HepG2 (cell line): ENCODE results near the gene SLC34A3. TPM values are rescaled to one million over a fixed set of nuclear protein-coding genes. Genes with fewer than 3 reads are reported as not detected.

Experiments
- AGO2 ChIP-seq: fragments of 200-400 bp; formaldehyde crosslinking; optimal IDR thresholded peaks from 2 replicates; pipeline ENCODE3; 2017; ENCODE audit warnings: mild to moderate bottlenecking, low read depth, low read length, moderate library complexity
- CSRNP1 ChIP-seq: sonication (generic); formaldehyde crosslinking; IDR thresholded peaks from 2 replicates; pipeline ENCODE4 v1.8.1; 2023; ENCODE audit warnings: mild to moderate bottlenecking, missing genetic modification reagents
- DPF2 ChIP-seq: sonication (generic); formaldehyde crosslinking; IDR thresholded peaks from 2 replicates; pipeline ENCODE4 v1.4.0; 2020; ENCODE audit warnings: mild to moderate bottlenecking, low read depth, missing genetic modification reagents, borderline replicate concordance
- HNRNPUL1 ChIP-seq: fragments of 200-400 bp; formaldehyde crosslinking; IDR thresholded peaks from 2 replicates; pipeline ENCODE4 v1.6.1; 2017; ENCODE audit warnings: low read depth, mild to moderate bottlenecking, low read length, moderate library complexity
- ISL2 ChIP-seq: sonication (generic); formaldehyde crosslinking; IDR thresholded peaks from 2 replicates; pipeline ENCODE4 v1.5.0; 2020; ENCODE audit warnings: missing genetic modification reagents
- ISX ChIP-seq: sonication (generic); formaldehyde crosslinking; conservative IDR thresholded peaks from 2 replicates; pipeline ENCODE4 v1.5.0; 2020; ENCODE audit warnings: missing genetic modification reagents
- PITX1 ChIP-seq: sonication (generic); formaldehyde crosslinking; IDR thresholded peaks from 2 replicates; pipeline ENCODE4 v1.5.1; 2020; ENCODE audit warnings: mild to moderate bottlenecking, missing genetic modification reagents
- RBAK ChIP-seq: sonication (generic); formaldehyde crosslinking; IDR thresholded peaks from 2 replicates; pipeline ENCODE4 v1.5.1; 2020; ENCODE audit warnings: mild to moderate bottlenecking, missing genetic modification reagents
- TAF15 ChIP-seq: fragments of 200-400 bp; formaldehyde crosslinking; IDR thresholded peaks from one replicate; pipeline ENCODE4 v1.6.1; 2018; ENCODE audit warnings: mild to moderate bottlenecking, low read depth, low read length; ENCODE audit not compliant: poor library complexity, severe bottlenecking
- ZBTB38 ChIP-seq: sonication (generic); formaldehyde crosslinking; IDR thresholded peaks from 2 replicates; pipeline ENCODE4 v1.5.1; 2020; ENCODE audit warnings: mild to moderate bottlenecking, missing genetic modification reagents
- ZNF142 ChIP-seq: sonication (generic); formaldehyde crosslinking; IDR thresholded peaks from 2 replicates; pipeline ENCODE4 v1.4.0; 2020; ENCODE audit warnings: missing genetic modification reagents
- ZNF367 ChIP-seq: sonication (generic); formaldehyde crosslinking; IDR thresholded peaks from 2 replicates; pipeline ENCODE4 v1.4.0; 2020; ENCODE audit warnings: missing genetic modification reagents, borderline replicate concordance
- ZNF382 ChIP-seq: sonication (generic); formaldehyde crosslinking; IDR thresholded peaks from 2 replicates; pipeline ENCODE4 v1.5.0; 2020; ENCODE audit warnings: missing genetic modification reagents, mild to moderate bottlenecking, borderline replicate concordance
- ZNF414 ChIP-seq: sonication (generic); formaldehyde crosslinking; IDR thresholded peaks from 2 replicates; pipeline ENCODE4 v1.5.0; 2020; ENCODE audit warnings: missing genetic modification reagents
- ZNF564 ChIP-seq: sonication (generic); formaldehyde crosslinking; IDR thresholded peaks from 2 replicates; pipeline ENCODE4 v1.8.1; 2023; ENCODE audit warnings: mild to moderate bottlenecking, missing genetic modification reagents
- polyA plus RNA-seq, 8 experiments: library from polyadenylated mRNA; depleted of rRNA in 3 of 8; stranded (reverse) in 7 of 8; unstranded in 1 of 8; fragments of >200 nt; fragmentation: Illumina TruSeq in 4 of 8; extraction: Trizol in 4 of 8; gene quantifications; 2 replicates each; pipeline versions ENCODE4 v1.2.1 to v1.2.3, GENCODE V29; 2011 to 2016; ENCODE audit warnings: low read depth in 4 of 8, missing spikeins in 1 of 8, mixed read lengths in 1 of 8; ENCODE audit not compliant: insufficient read depth in 1 of 8
- total RNA-seq, 5 experiments: library from RNA; depleted of rRNA; stranded (reverse); fragments of >200 nt; fragmentation: Illumina TruSeq; extraction: Trizol; gene quantifications; 2 replicates each; pipeline ENCODE4 v1.2.3, GENCODE V29; 2016; ENCODE audit warnings: low read depth in 1 of 5
- TF ChIP-seq, protein P1 (sequence below): fragments of 450-650 bp; IDR thresholded peaks from 2 replicates; pipeline ENCODE4 v1.6.1; 2017
- TF ChIP-seq, protein P2 (sequence below): sonication (generic); formaldehyde crosslinking; IDR thresholded peaks from 2 replicates; pipeline ENCODE4 v1.4.0; 2020; ENCODE audit warnings: missing genetic modification reagents, borderline replicate concordance

The SLC34A3 gene
- total and polyA plus RNA-seq, 2 of the 13 experiments (the other 11 are each of a cell fraction or from before 2014, with no cell fraction given): 0.07 to 1.0 TPM

- TF ChIP-seq ZNF142: peak; percentile 21; the same call in 1 of the 2 replicates
- TF ChIP-seq CSRNP1 (CRISPR knock-in tag): no peak
- peak; percentile 38 for TF ChIP-seq TAF15
- TF ChIP-seq, protein P1, sequence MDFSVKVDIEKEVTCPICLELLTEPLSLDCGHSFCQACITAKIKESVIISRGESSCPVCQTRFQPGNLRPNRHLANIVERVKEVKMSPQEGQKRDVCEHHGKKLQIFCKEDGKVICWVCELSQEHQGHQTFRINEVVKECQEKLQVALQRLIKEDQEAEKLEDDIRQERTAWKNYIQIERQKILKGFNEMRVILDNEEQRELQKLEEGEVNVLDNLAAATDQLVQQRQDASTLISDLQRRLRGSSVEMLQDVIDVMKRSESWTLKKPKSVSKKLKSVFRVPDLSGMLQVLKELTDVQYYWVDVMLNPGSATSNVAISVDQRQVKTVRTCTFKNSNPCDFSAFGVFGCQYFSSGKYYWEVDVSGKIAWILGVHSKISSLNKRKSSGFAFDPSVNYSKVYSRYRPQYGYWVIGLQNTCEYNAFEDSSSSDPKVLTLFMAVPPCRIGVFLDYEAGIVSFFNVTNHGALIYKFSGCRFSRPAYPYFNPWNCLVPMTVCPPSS: no peak
- no peak for TF ChIP-seq ZNF564 (CRISPR knock-in tag)
- no peak for TF ChIP-seq ZNF367 (CRISPR knock-in tag)
- TF ChIP-seq ZNF414 (CRISPR knock-in tag): no peak
- TF ChIP-seq ZNF382 (CRISPR knock-in tag): no peak
- TF ChIP-seq ISX (CRISPR knock-in tag): no peak
- TF ChIP-seq PITX1 (CRISPR knock-in tag): no peak
- no peak for TF ChIP-seq DPF2 (CRISPR knock-in tag)
- TF ChIP-seq AGO2: peak; percentile 91
- no peak for TF ChIP-seq ISL2 (CRISPR knock-in tag)
- no peak for TF ChIP-seq HNRNPUL1
- TF ChIP-seq ZBTB38 (CRISPR knock-in tag): no peak
- TF ChIP-seq, protein P2, sequence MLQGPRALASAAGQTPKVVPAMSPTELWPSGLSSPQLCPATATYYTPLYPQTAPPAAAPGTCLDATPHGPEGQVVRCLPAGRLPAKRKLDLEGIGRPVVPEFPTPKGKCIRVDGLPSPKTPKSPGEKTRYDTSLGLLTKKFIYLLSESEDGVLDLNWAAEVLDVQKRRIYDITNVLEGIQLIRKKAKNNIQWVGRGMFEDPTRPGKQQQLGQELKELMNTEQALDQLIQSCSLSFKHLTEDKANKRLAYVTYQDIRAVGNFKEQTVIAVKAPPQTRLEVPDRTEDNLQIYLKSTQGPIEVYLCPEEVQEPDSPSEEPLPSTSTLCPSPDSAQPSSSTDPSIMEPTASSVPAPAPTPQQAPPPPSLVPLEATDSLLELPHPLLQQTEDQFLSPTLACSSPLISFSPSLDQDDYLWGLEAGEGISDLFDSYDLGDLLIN (CRISPR knock-in tag): no peak
- no peak for TF ChIP-seq RBAK (CRISPR knock-in tag)
Measured at GRCh38 chr9:137223078-137223970, 7.4 kb upstream of the SLC34A3 start (continued).
